HepG2 (cell line): Measurements from ENCODE around the gene PAPOLA. TPM values are rescaled to one million over a fixed set of nuclear protein-coding genes. Genes with fewer than 3 reads are reported as not detected.

Source experiments
- FOSL1 ChIP-seq: sonication (generic); formaldehyde crosslinking; IDR thresholded peaks from 2 replicates; pipeline ENCODE4 v1.9.0; 2021; ENCODE audit warnings: missing genetic modification reagents, borderline replicate concordance
- HNRNPL ChIP-seq: fragments of 200-400 bp; formaldehyde crosslinking; IDR thresholded peaks from 2 replicates; pipeline ENCODE4 v1.6.1; 2017; ENCODE audit warnings: mild to moderate bottlenecking, low read depth, low read length
- KMT2A ChIP-seq: sonication (generic); formaldehyde crosslinking; IDR thresholded peaks from 2 replicates; pipeline ENCODE4 v1.4.0; 2020; ENCODE audit warnings: missing genetic modification reagents
- NFYC ChIP-seq: IDR thresholded peaks from 2 replicates; pipeline ENCODE4 v1.6.1; 2016; ENCODE audit warnings: missing genetic modification reagents, missing compliant biosample characterization
- RXRB ChIP-seq: IDR thresholded peaks from 2 replicates; pipeline ENCODE4 v1.6.1; 2016; ENCODE audit warnings: borderline replicate concordance, missing genetic modification reagents, missing compliant biosample characterization
- TOPORS ChIP-seq: sonication (generic); formaldehyde crosslinking; IDR thresholded peaks from 2 replicates; pipeline ENCODE4 v1.8.0; 2023; ENCODE audit warnings: mild to moderate bottlenecking, missing genetic modification reagents
- ZBTB8A ChIP-seq: sonication (generic); formaldehyde crosslinking; IDR thresholded peaks from 2 replicates; pipeline ENCODE4 v1.4.0; 2020; ENCODE audit warnings: mild to moderate bottlenecking, low read depth, missing genetic modification reagents, borderline replicate concordance
- ZFAT ChIP-seq: sonication (generic); formaldehyde crosslinking; conservative IDR thresholded peaks from 2 replicates; pipeline ENCODE4 v1.8.1; 2023; ENCODE audit warnings: missing genetic modification reagents, inconsistent platforms
- ZFP36 ChIP-seq: fragments of 150-350 bp; IDR thresholded peaks from 2 replicates; pipeline ENCODE4 v1.6.1; 2018; ENCODE audit warnings: borderline replicate concordance, low read length, low read depth; ENCODE audit not compliant: partially characterized antibody
- ZKSCAN1 ChIP-seq: fragments of 150-350 bp; IDR thresholded peaks from 2 replicates; pipeline ENCODE4 v1.6.1; 2014; ENCODE audit warnings: low read length
- ZNF235 ChIP-seq: sonication (generic); formaldehyde crosslinking; IDR thresholded peaks from 2 replicates; pipeline ENCODE4 v1.8.1; 2023; ENCODE audit warnings: mild to moderate bottlenecking, missing genetic modification reagents, borderline replicate concordance
- ZNF605 ChIP-seq: sonication (generic); formaldehyde crosslinking; IDR thresholded peaks from 2 replicates; pipeline ENCODE4 v1.8.0; 2022; ENCODE audit warnings: mild to moderate bottlenecking, missing genetic modification reagents
- ZNF614 ChIP-seq: IDR thresholded peaks from 2 replicates; pipeline ENCODE4 v1.6.1; 2018; ENCODE audit warnings: missing biosample characterization, missing genetic modification reagents, inconsistent platforms, borderline replicate concordance
- ZNF746 ChIP-seq: sonication (generic); formaldehyde crosslinking; IDR thresholded peaks from 2 replicates; pipeline ENCODE4 v1.8.0; 2022; ENCODE audit warnings: mild to moderate bottlenecking, missing genetic modification reagents
- ZNF749 ChIP-seq: sonication (generic); formaldehyde crosslinking; IDR thresholded peaks from 2 replicates; pipeline ENCODE4 v1.8.0; 2022; ENCODE audit warnings: mild to moderate bottlenecking, missing genetic modification reagents, moderate library complexity, borderline replicate concordance
- ZNF761 ChIP-seq: sonication (generic); formaldehyde crosslinking; conservative IDR thresholded peaks from 2 replicates; pipeline ENCODE4 v1.4.0; 2020; ENCODE audit warnings: mild to moderate bottlenecking, missing genetic modification reagents
- ZNF878 ChIP-seq: sonication (generic); formaldehyde crosslinking; IDR thresholded peaks from 2 replicates; pipeline ENCODE4 v1.8.1; 2023; ENCODE audit warnings: mild to moderate bottlenecking, missing genetic modification reagents, moderate library complexity
- polyA plus RNA-seq, 8 experiments: library from polyadenylated mRNA; depleted of rRNA in 3 of 8; stranded (reverse) in 7 of 8; unstranded in 1 of 8; fragments of >200 nt; fragmentation: Illumina TruSeq in 4 of 8; extraction: Trizol in 4 of 8; gene quantifications; 2 replicates each; pipeline versions ENCODE4 v1.2.1 to v1.2.3, GENCODE V29; 2011 to 2016; ENCODE audit warnings: low read depth in 4 of 8, missing spikeins in 1 of 8, mixed read lengths in 1 of 8; ENCODE audit not compliant: insufficient read depth in 1 of 8
- total RNA-seq, 5 experiments: library from RNA; depleted of rRNA; stranded (reverse); fragments of >200 nt; fragmentation: Illumina TruSeq; extraction: Trizol; gene quantifications; 2 replicates each; pipeline ENCODE4 v1.2.3, GENCODE V29; 2016; ENCODE audit warnings: low read depth in 1 of 5
- TF ChIP-seq, protein P1 (sequence below): sonication (generic); formaldehyde crosslinking; conservative IDR thresholded peaks from 2 replicates; pipeline ENCODE4 v1.4.0; 2020; ENCODE audit warnings: mild to moderate bottlenecking, missing genetic modification reagents, moderate library complexity
- TF ChIP-seq, protein P2 (sequence below): sonication (generic); formaldehyde crosslinking; IDR thresholded peaks from 2 replicates; pipeline ENCODE4 v1.4.0; 2020; ENCODE audit warnings: missing genetic modification reagents
- TF ChIP-seq, protein P3 (sequence below): sonication (generic); formaldehyde crosslinking; IDR thresholded peaks from 2 replicates; pipeline ENCODE4 v1.4.0; 2020; ENCODE audit warnings: missing genetic modification reagents, borderline replicate concordance

Gene PAPOLA
- total and polyA plus RNA-seq, 2 of the 13 experiments (the other 11 are each of a cell fraction or from before 2014, with no cell fraction given), result 103 to 151 TPM

DNA sequence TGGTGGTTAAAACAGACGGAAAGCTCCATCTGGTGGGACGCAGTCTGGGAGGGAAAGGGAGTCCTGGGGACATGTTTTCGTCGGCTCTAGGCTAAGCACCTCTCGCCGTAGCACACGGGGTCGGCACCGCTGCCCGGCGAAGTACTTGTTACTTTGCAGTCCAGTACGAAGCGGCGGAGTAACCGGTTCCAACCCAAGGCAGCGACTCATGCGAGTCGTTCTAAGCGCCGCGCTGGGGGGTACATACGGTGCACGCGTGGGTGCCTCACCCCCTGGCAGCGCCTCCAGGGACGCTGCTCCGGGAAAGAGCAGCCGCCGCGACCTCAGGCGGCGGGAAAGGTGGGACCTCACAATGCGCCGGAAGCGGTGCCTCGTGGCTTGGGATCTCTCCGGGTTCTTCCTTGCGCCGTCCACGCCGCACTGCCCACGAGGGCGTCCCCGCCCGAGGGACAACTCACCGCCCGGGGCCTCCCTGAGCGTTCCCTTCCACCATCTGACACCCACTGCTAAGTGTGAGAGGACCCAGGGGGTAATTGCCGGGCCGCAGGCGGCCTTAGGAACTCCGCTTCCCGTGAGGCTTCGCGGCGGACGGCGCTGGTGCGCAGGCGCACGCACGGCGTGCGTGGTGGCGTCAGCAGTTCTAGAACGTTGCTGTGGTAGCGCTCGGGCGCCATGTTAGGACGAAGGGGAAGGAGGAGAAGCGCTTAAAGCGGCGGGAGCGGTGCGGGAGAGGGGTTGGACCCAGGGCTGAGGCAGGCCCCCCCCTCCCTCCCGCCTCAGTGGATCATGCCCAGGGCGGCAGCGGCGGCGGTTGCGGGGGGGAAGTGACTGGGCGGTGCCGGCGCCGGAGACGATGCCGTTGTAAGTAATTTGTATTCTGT is at the start of gene PAPOLA (continued):
- peak; percentile 30; the same call in 1 of the 2 replicates for TF ChIP-seq ZNF614 (CRISPR knock-in tag)
- TF ChIP-seq ZNF605 (CRISPR knock-in tag), result peak; percentile 80
- TF ChIP-seq FOSL1, result no peak
- TF ChIP-seq, protein P1, sequence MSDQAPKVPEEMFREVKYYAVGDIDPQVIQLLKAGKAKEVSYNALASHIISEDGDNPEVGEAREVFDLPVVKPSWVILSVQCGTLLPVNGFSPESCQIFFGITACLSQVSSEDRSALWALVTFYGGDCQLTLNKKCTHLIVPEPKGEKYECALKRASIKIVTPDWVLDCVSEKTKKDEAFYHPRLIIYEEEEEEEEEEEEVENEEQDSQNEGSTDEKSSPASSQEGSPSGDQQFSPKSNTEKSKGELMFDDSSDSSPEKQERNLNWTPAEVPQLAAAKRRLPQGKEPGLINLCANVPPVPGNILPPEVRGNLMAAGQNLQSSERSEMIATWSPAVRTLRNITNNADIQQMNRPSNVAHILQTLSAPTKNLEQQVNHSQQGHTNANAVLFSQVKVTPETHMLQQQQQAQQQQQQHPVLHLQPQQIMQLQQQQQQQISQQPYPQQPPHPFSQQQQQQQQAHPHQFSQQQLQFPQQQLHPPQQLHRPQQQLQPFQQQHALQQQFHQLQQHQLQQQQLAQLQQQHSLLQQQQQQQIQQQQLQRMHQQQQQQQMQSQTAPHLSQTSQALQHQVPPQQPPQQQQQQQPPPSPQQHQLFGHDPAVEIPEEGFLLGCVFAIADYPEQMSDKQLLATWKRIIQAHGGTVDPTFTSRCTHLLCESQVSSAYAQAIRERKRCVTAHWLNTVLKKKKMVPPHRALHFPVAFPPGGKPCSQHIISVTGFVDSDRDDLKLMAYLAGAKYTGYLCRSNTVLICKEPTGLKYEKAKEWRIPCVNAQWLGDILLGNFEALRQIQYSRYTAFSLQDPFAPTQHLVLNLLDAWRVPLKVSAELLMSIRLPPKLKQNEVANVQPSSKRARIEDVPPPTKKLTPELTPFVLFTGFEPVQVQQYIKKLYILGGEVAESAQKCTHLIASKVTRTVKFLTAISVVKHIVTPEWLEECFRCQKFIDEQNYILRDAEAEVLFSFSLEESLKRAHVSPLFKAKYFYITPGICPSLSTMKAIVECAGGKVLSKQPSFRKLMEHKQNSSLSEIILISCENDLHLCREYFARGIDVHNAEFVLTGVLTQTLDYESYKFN (CRISPR knock-in tag), result no peak; the same call in 1 of the 2 replicates
- no peak for TF ChIP-seq ZFAT
- no peak for TF ChIP-seq ZFP36
- no peak for TF ChIP-seq TOPORS (CRISPR knock-in tag)
- TF ChIP-seq RXRB, result peak; percentile 57
- TF ChIP-seq HNRNPL, result 0 out of 2 replicates have a peak, but pooled peaks have one; percentile 54
- peak; percentile 88 for TF ChIP-seq KMT2A (CRISPR knock-in tag)
- TF ChIP-seq ZBTB8A (CRISPR knock-in tag), result no peak; the same call in 1 of the 2 replicates
- no peak for TF ChIP-seq ZNF235 (CRISPR knock-in tag)
- no peak for TF ChIP-seq NFYC (CRISPR knock-in tag)
- TF ChIP-seq ZKSCAN1, result no peak
- TF ChIP-seq ZNF749 (CRISPR knock-in tag), result peak; percentile 70; the same call in 1 of the 2 replicates
- no peak; the same call in 1 of the 2 replicates for TF ChIP-seq ZNF878 (CRISPR knock-in tag)
- 0 out of 2 replicates have a peak, but pooled peaks have one; percentile 19 for TF ChIP-seq ZNF746 (CRISPR knock-in tag)
- TF ChIP-seq, protein P2, sequence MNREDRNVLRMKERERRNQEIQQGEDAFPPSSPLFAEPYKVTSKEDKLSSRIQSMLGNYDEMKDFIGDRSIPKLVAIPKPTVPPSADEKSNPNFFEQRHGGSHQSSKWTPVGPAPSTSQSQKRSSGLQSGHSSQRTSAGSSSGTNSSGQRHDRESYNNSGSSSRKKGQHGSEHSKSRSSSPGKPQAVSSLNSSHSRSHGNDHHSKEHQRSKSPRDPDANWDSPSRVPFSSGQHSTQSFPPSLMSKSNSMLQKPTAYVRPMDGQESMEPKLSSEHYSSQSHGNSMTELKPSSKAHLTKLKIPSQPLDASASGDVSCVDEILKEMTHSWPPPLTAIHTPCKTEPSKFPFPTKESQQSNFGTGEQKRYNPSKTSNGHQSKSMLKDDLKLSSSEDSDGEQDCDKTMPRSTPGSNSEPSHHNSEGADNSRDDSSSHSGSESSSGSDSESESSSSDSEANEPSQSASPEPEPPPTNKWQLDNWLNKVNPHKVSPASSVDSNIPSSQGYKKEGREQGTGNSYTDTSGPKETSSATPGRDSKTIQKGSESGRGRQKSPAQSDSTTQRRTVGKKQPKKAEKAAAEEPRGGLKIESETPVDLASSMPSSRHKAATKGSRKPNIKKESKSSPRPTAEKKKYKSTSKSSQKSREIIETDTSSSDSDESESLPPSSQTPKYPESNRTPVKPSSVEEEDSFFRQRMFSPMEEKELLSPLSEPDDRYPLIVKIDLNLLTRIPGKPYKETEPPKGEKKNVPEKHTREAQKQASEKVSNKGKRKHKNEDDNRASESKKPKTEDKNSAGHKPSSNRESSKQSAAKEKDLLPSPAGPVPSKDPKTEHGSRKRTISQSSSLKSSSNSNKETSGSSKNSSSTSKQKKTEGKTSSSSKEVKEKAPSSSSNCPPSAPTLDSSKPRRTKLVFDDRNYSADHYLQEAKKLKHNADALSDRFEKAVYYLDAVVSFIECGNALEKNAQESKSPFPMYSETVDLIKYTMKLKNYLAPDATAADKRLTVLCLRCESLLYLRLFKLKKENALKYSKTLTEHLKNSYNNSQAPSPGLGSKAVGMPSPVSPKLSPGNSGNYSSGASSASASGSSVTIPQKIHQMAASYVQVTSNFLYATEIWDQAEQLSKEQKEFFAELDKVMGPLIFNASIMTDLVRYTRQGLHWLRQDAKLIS, result no peak
- TF ChIP-seq, protein P3, sequence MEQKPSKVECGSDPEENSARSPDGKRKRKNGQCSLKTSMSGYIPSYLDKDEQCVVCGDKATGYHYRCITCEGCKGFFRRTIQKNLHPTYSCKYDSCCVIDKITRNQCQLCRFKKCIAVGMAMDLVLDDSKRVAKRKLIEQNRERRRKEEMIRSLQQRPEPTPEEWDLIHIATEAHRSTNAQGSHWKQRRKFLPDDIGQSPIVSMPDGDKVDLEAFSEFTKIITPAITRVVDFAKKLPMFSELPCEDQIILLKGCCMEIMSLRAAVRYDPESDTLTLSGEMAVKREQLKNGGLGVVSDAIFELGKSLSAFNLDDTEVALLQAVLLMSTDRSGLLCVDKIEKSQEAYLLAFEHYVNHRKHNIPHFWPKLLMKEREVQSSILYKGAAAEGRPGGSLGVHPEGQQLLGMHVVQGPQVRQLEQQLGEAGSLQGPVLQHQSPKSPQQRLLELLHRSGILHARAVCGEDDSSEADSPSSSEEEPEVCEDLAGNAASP (CRISPR knock-in tag), result 0 out of 2 replicates have a peak, but pooled peaks have one; percentile 30
- 0 out of 2 replicates have a peak, but pooled peaks have one; percentile 14 for TF ChIP-seq ZNF761 (CRISPR knock-in tag)
